ENCODE measurements around the gene PAX5. TPM values are rescaled to one million over a fixed set of nuclear protein-coding genes. Genes with fewer than 3 reads are reported as not detected.

The PAX5 gene
- polyA plus RNA-seq, 1 of the 3 experiments (the other 2 are of a cell fraction) = 0.05 TPM

- Histone ChIP-seq H4K20me1 (ENCODE audit: insufficient read depth) (no peaks in the 10 kb centered on the region), H3K79me2 (ENCODE audit: insufficient read depth) (no peaks in the 10 kb centered on the region), H2AFZ (ENCODE audit: low read depth) (no peak overlapping the region), H3K27ac (ENCODE audit: low read depth in 2 of 2, low read length in 1 of 2) (no peak overlapping the region), H3K4me2 (no peak overlapping the region), H3K9ac (no peak overlapping the region), H3K4me3 (ENCODE audit: low read depth in 2 of 2, low read length in 1 of 2) (no peak overlapping the region), H3K36me3 (replicated peaks in 1 of 2; ENCODE audit: control insufficient read depth in 1 of 2, insufficient read depth in 2 of 2, low read length in 1 of 2) (no peaks in the 10 kb centered on the region), H3K9me3 (no peaks in the 10 kb centered on the region), H3K9me2 (no peaks in the 10 kb centered on the region), H3K27me3 (ENCODE audit: insufficient read depth) (peaks cover 6% of the 10 kb centered on the region), H3K4me1 (ENCODE audit: control insufficient read depth in 1 of 2, insufficient read depth in 2 of 2, low read depth in 1 of 2, low read length in 1 of 2) (no peaks in the 10 kb centered on the region), H3F3A (replicated peaks; ENCODE audit: insufficient read depth) (no peaks in the 10 kb centered on the region)
- ChIA-PET CTCF (no interaction called here), POLR2A (interaction anchor here (0.6 kb wide), 1 partner anchor 264 kb away, joined by 4 read pairs; no protein-coding TSS in a partner anchor)
- WGBS (ENCODE audit: low lambda C conversion rate) = 60% methylated on average over 9 of the region's 9 CpGs
- DNase-seq = peak; percentile 43
- TF ChIP-seq TAF1 (IDR thresholded peaks at IDR 0.05; ENCODE audit: borderline replicate concordance, low read depth, low read length) = no peak
- TF ChIP-seq IRF3 (IDR thresholded peaks at IDR 0.05; ENCODE audit: low read depth, low read length) = no peak
- TF ChIP-seq TCF12 (IDR thresholded peaks at IDR 0.05) = no peak
- TF ChIP-seq RFX5 (IDR thresholded peaks at IDR 0.05; ENCODE audit: low read length) = no peak
- no peak for TF ChIP-seq SIN3A (IDR thresholded peaks at IDR 0.05; ENCODE audit: borderline replicate concordance, low read depth, low read length)
- TF ChIP-seq TEAD4 (IDR thresholded peaks at IDR 0.05; ENCODE audit: borderline replicate concordance, insufficient read depth) = no peak
- no peak for TF ChIP-seq FOXJ3 (CRISPR knock-in tag; IDR thresholded peaks at IDR 0.05)
- TF ChIP-seq FOSL2 (IDR thresholded peaks at IDR 0.05; ENCODE audit: borderline replicate concordance, low read depth) = no peak
- TF ChIP-seq MEF2A (IDR thresholded peaks at IDR 0.05; ENCODE audit: borderline replicate concordance, low read depth) = no peak
- no peak for TF ChIP-seq NFIC (IDR thresholded peaks at IDR 0.05; ENCODE audit: borderline replicate concordance)
- no peak for TF ChIP-seq NRF1 (IDR thresholded peaks at IDR 0.05; ENCODE audit: low read depth, low read length)
- TF ChIP-seq RXRA (IDR thresholded peaks at IDR 0.05; ENCODE audit: borderline replicate concordance, low read depth) = no peak
- TF ChIP-seq YY1 (IDR thresholded peaks at IDR 0.05; ENCODE audit: low read depth) = no peak
- TF ChIP-seq EZH2phosphoT487 (IDR thresholded peaks at IDR 0.05; ENCODE audit: borderline replicate concordance, low read depth) = no peak
- no peak for TF ChIP-seq POLR2AphosphoS5 (IDR thresholded peaks at IDR 0.05; ENCODE audit: low read depth, low read length)
Measured at GRCh38 chr9:36855448-36856315, 178.4 kb downstream of the PAX5 start.

- H3K27ac ChIP-seq (ENCODE audit: low read depth in 2 of 2, low read length in 1 of 2) = no peak overlapping the region
- ChIA-PET CTCF (interaction anchor here (0.8 kb wide), 1 partner anchor 18 kb away, joined by 4 read pairs; no protein-coding TSS in a partner anchor), POLR2A (no interaction called here)
- no peaks in the 10 kb centered on the region for H3K79me2 ChIP-seq (ENCODE audit: insufficient read depth)
- H3K9me3 ChIP-seq = no peaks in the 10 kb centered on the region
- H3K9me2 ChIP-seq = no peaks in the 10 kb centered on the region
- TF ChIP-seq TEAD4 (IDR thresholded peaks at IDR 0.05; ENCODE audit: borderline replicate concordance, insufficient read depth) (no peak), SIN3A (IDR thresholded peaks at IDR 0.05; ENCODE audit: borderline replicate concordance, low read depth, low read length) (no peak), MXI1 (IDR thresholded peaks at IDR 0.05; ENCODE audit: low read depth, low read length) (no peak), FOXJ3 (CRISPR knock-in tag; IDR thresholded peaks at IDR 0.05) (no peak), GABPA (IDR thresholded peaks at IDR 0.05; ENCODE audit: low read depth) (no peak), CHD2 (IDR thresholded peaks at IDR 0.05; ENCODE audit: low read length, partially characterized antibody) (no peak), RAD21 (IDR thresholded peaks at IDR 0.05; ENCODE audit: low read length) (no peak), NFIC (IDR thresholded peaks at IDR 0.05; ENCODE audit: borderline replicate concordance) (no peak), USF1 (IDR thresholded peaks at IDR 0.05; ENCODE audit: borderline replicate concordance, low read depth) (no peak), PBX3 (IDR thresholded peaks at IDR 0.05) (no peak), TAF1 (IDR thresholded peaks at IDR 0.05; ENCODE audit: borderline replicate concordance, low read depth, low read length) (no peak)
- DNase-seq = no peak
- no peak overlapping the region for H2AFZ ChIP-seq (ENCODE audit: low read depth)
- WGBS (ENCODE audit: low lambda C conversion rate) = 61% methylated on average over 8 of the region's 10 CpGs
- H3K27me3 ChIP-seq (ENCODE audit: insufficient read depth) = peaks cover 6% of the 10 kb centered on the region
- H3K36me3 ChIP-seq (replicated peaks in 1 of 2; ENCODE audit: control insufficient read depth in 1 of 2, insufficient read depth in 2 of 2, low read length in 1 of 2) = no peaks in the 10 kb centered on the region
- H4K20me1 ChIP-seq (ENCODE audit: insufficient read depth) = no peaks in the 10 kb centered on the region
- no peaks in the 10 kb centered on the region for H3F3A ChIP-seq (replicated peaks; ENCODE audit: insufficient read depth)
- no peaks in the 10 kb centered on the region for H3K4me1 ChIP-seq (ENCODE audit: control insufficient read depth in 1 of 2, insufficient read depth in 2 of 2, low read depth in 1 of 2, low read length in 1 of 2)
- H3K4me2 ChIP-seq = no peak overlapping the region
- no peak overlapping the region for H3K9ac ChIP-seq
- no peak overlapping the region for H3K4me3 ChIP-seq (ENCODE audit: low read depth in 2 of 2, low read length in 1 of 2)
Measured at GRCh38 chr9:36854751-36855150, 179.3 kb downstream of the PAX5 start.
